SU-DHL-6 (cell line): ENCODE data around the gene GABRP.

ENCODE experiments used
- H2AFZ ChIP-seq: fragments of 200-600 bp; sonication (generic); 2 replicates; pipeline ENCODE4 v1.6.1; 2014; ENCODE audit warnings: low read depth, mild to moderate bottlenecking, moderate library complexity, mixed read lengths, antibody characterized with exemption, low read length; ENCODE audit not compliant: severe bottlenecking
- H3F3A ChIP-seq: fragments of 200-600 bp; shearing (Covaris generic); 2 replicates; pipeline ENCODE4 v1.6.0; 2016; ENCODE audit warnings: antibody characterized with exemption, mild to moderate bottlenecking; ENCODE audit not compliant: insufficient read depth
- H3K27ac ChIP-seq: fragments of 200-600 bp; sonication (generic); 2 replicates; pipeline ENCODE4 v1.5.1; 2016; ENCODE audit warnings: low read depth, mild to moderate bottlenecking, low read length, moderate library complexity, mixed read lengths
- H3K27me3 ChIP-seq: fragments of 200-600 bp; sonication (generic), shearing (Covaris generic); 2 replicates; pipeline ENCODE4 v1.6.0; 2014; ENCODE audit warnings: mild to moderate bottlenecking, low read length
- H3K36me3 ChIP-seq: fragments of 200-600 bp; sonication (generic); 2 replicates; pipeline ENCODE4 v1.6.1; 2014; ENCODE audit warnings: mild to moderate bottlenecking, low read length, mixed read lengths
- H3K4me2 ChIP-seq: fragments of 300-600, 200-600 bp; shearing (Covaris generic), sonication (generic); 2 replicates; pipeline ENCODE4 v1.6.0; 2014; ENCODE audit warnings: low read length, low read depth, mild to moderate bottlenecking; ENCODE audit not compliant: poor library complexity, severe bottlenecking
- H3K4me3 ChIP-seq: fragments of 200-600 bp; sonication (generic); 2 replicates; pipeline ENCODE4 v1.5.1; 2014; ENCODE audit warnings: antibody characterized with exemption, low read length, mild to moderate bottlenecking, mixed read lengths; ENCODE audit not compliant: insufficient read depth, poor library complexity, severe bottlenecking
- H3K79me2 ChIP-seq: fragments of 200-600 bp; sonication (generic); 2 replicates; pipeline ENCODE4 v1.6.1; 2014; ENCODE audit warnings: mild to moderate bottlenecking, low read length, moderate library complexity; ENCODE audit not compliant: insufficient read depth
- H3K9ac ChIP-seq: fragments of 200-600 bp; sonication (generic); 2 replicates; pipeline ENCODE4 v1.7.0; 2014; ENCODE audit warnings: mild to moderate bottlenecking, low read length
- H3K9me2 ChIP-seq: fragments of 200-600 bp; sonication (generic); replicated peaks from 2 replicates; pipeline ENCODE4 v1.6.1; 2014; ENCODE audit warnings: low read length; ENCODE audit not compliant: insufficient read depth
- H3K9me3 ChIP-seq: fragments of 200-600 bp; sonication (generic); 2 replicates; pipeline ENCODE4 v1.6.1; 2014; ENCODE audit warnings: low read length, mixed read lengths; ENCODE audit not compliant: insufficient read depth
- H4K20me1 ChIP-seq: fragments of 200-600 bp; sonication (generic); 2 replicates; pipeline ENCODE4 v1.6.1; 2014; ENCODE audit warnings: low read depth, mild to moderate bottlenecking, antibody characterized with exemption, low read length, moderate library complexity, mixed read lengths
- CTCF ChIP-seq: fragments of 200-600 bp; sonication (generic); IDR thresholded peaks from one replicate; pipeline ENCODE4 v1.5.1; 2017; ENCODE audit warnings: antibody characterized with exemption, mild to moderate bottlenecking, low read length, moderate library complexity; ENCODE audit not compliant: insufficient read depth, poor library complexity, severe bottlenecking
- EZH2phosphoT487 ChIP-seq: fragments of 200-600 bp; sonication (generic), shearing (Covaris generic); conservative IDR thresholded peaks from 2 replicates; pipeline ENCODE4 v1.6.1; 2018; ENCODE audit warnings: mild to moderate bottlenecking, antibody characterized with exemption, low read length, moderate library complexity, mixed read lengths

The GABRP gene

GRCh38 chr5:170844651-170845050, 61.1 kb downstream of the GABRP start:
- H3K4me3 ChIP-seq: no peak overlapping the region
- no peaks in the 10 kb centered on the region for H3F3A ChIP-seq
- no peak overlapping the region for H2AFZ ChIP-seq
- H3K27me3 ChIP-seq: no peaks in the 10 kb centered on the region
- H3K4me2 ChIP-seq: no peak overlapping the region
- H3K9ac ChIP-seq: no peak overlapping the region
- no peak overlapping the region for H3K27ac ChIP-seq
- H3K9me3 ChIP-seq: no peaks in the 10 kb centered on the region
- no peaks in the 10 kb centered on the region for H3K36me3 ChIP-seq
- no peaks in the 10 kb centered on the region for H3K9me2 ChIP-seq
- H3K79me2 ChIP-seq: no peaks in the 10 kb centered on the region
- no peak for TF ChIP-seq EZH2phosphoT487
- no peak for TF ChIP-seq CTCF
- H4K20me1 ChIP-seq: no peaks in the 10 kb centered on the region

- Histone ChIP-seq H3K27ac (no peak overlapping the region), H2AFZ (no peak overlapping the region), H3K36me3 (no peaks in the 10 kb centered on the region), H3K9ac (no peak overlapping the region), H3K9me3 (no peaks in the 10 kb centered on the region), H3K27me3 (no peaks in the 10 kb centered on the region), H3K4me2 (no peak overlapping the region), H4K20me1 (no peaks in the 10 kb centered on the region), H3K9me2 (no peaks in the 10 kb centered on the region), H3F3A (no peaks in the 10 kb centered on the region), H3K4me3 (no peak overlapping the region), H3K79me2 (no peaks in the 10 kb centered on the region)
- TF ChIP-seq CTCF: no peak
- TF ChIP-seq EZH2phosphoT487: no peak
Measured at GRCh38 chr5:170846416-170846815, 62.9 kb downstream of the GABRP start.

- H4K20me1 ChIP-seq: no peaks in the 10 kb centered on the region
- no peaks in the 10 kb centered on the region for H3K36me3 ChIP-seq
- H3K4me2 ChIP-seq: no peak overlapping the region
- no peaks in the 10 kb centered on the region for H3K9me3 ChIP-seq
- H3F3A ChIP-seq: no peaks in the 10 kb centered on the region
- no peaks in the 10 kb centered on the region for H3K79me2 ChIP-seq
- TF ChIP-seq EZH2phosphoT487 (no peak), CTCF (no peak)
- H3K4me3 ChIP-seq: no peak overlapping the region
- H3K27me3 ChIP-seq: no peaks in the 10 kb centered on the region
- no peaks in the 10 kb centered on the region for H3K9me2 ChIP-seq
- H3K27ac ChIP-seq: no peak overlapping the region
- no peak overlapping the region for H2AFZ ChIP-seq
- H3K9ac ChIP-seq: no peak overlapping the region
Measured at GRCh38 chr5:170846846-170847245, 63.3 kb downstream of the GABRP start.
